BLaER1 treated with 17β-estradiol and CSF1 and Interleukin-3, amounts not matched to agents 10 nM and 100 nM (cell line): ENCODE results near the gene CCDC159.
"Not testable (repeated sequence)": the region's sequence is repeated elsewhere in the genome, so short reads cannot be mapped to it uniquely, and the experiment has no call there.

Source experiments
- H3K27ac ChIP-seq, 11 experiments: shearing (Covaris generic); formaldehyde crosslinking; 2 replicates each; pipeline ENCODE4 v1.8.1; 2022
- H3K27me3 ChIP-seq, 11 experiments: shearing (Covaris generic); formaldehyde crosslinking; 2 replicates each; pipeline ENCODE4 v1.8.1; 2022
- H3K36me3 ChIP-seq, 11 experiments: shearing (Covaris generic); formaldehyde crosslinking; 2 replicates each; pipeline ENCODE4 v1.8.1; 2022
- H3K4me1 ChIP-seq, 10 experiments: shearing (Covaris generic); formaldehyde crosslinking; 2 replicates each; pipeline ENCODE4 v1.8.1; 2022
- H3K4me2 ChIP-seq, 11 experiments: shearing (Covaris generic); formaldehyde crosslinking; 2 replicates each; pipeline ENCODE4 v1.8.1; 2022
- H3K4me3 ChIP-seq, 10 experiments: shearing (Covaris generic); formaldehyde crosslinking; 2 replicates each; pipeline ENCODE4 v1.8.1; 2022
- H3K9ac ChIP-seq, 11 experiments: shearing (Covaris generic); formaldehyde crosslinking; 2 replicates each; pipeline ENCODE4 v1.8.1; 2022
- H3K9me3 ChIP-seq, 11 experiments: shearing (Covaris generic); formaldehyde crosslinking; replicated peaks in 1 of 11; 2 replicates each; pipeline ENCODE4 v1.8.1; 2022
- H4K20me1 ChIP-seq, 11 experiments: shearing (Covaris generic); formaldehyde crosslinking; 2 replicates each; pipeline ENCODE4 v1.8.1; 2022
- Cebpa-rat ChIP-seq, 11 experiments: shearing (Covaris generic); IDR thresholded peaks; 2 replicates each; pipeline ENCODE4 v1.8.1; 2022

Gene CCDC159, protein sequence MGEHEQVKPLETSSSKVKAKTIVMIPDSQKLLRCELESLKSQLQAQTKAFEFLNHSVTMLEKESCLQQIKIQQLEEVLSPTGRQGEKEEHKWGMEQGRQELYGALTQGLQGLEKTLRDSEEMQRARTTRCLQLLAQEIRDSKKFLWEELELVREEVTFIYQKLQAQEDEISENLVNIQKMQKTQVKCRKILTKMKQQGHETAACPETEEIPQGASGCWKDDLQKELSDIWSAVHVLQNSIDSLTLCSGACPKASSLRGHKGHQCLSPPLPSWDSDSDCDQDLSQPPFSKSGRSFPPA

DNA sequence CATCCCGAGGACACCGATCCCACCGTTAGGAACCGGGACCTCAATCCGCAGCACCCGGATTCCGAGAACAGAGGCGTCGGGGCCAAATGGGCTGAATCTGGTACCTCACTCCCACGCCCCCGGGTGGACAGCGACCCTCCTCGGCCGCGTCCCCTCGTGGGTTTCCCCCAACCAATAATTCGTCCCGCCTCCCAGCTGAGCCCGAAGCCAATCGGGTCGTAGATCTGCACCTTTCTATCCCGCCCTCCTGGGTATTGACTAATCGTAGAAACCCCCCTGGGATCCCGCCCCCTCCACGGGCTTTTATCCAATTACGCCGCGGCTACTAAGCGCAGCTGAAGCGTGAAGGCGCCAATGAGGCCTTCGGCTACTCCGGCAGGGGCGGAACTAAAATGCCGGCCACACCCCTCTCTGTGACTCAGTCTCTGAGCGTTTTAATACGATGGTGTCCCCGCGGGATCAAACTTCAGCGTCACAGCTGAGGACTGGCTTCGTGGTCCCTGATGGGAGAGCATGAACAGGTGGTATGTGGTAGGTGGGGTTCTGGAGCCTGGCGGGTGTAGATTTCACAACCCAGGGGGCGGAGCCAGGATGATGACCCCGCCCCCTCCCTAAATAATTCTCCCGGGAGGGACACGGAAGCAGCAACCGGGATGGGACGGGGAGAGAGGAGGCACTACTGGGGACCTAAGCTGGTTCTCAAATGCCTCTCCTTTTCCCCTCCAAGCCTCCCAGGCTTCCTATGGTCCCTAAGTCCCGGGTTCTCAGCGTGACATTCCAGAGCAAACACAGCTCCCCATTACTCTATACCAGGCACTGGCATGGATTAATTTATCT, at the start of gene CCDC159, which contains the start of gene TMEM205:
Gene CCDC159, plus strand, starts transcription at position 416 of the 837 bp plus-strand sequence. Its CDS starts 88 bp downstream, at position 504.
Gene TMEM205, minus strand, starts transcription at position 165 of the 837 bp plus-strand sequence. CDS start 649 bp downstream, outside the sequence.
- TF ChIP-seq Cebpa-rat (IDR thresholded peaks at IDR 0.05), result peak in 8 of 11 experiments; percentile 48 to 90 (median 73); a peak in 13 of 22 replicates
- peaks cover 4 to 29% (median 14%) of the 10 kb centered on the region in 11 experiments; a peak in 20 of 22 replicates for H3K36me3 ChIP-seq
- peaks cover 4 to 18% (median 9%) of the 10 kb centered on the region in 11 experiments; a peak in 19 of 22 replicates for H3K9me3 ChIP-seq
- peak within 1 kb of the TSS; percentile 89 to 98 (median 96) for H3K4me2 ChIP-seq
- no peaks in the 10 kb centered on the region for H3K27me3 ChIP-seq
- peak within 1 kb of the TSS; percentile 72 to 89 (median 80) for H3K4me3 ChIP-seq
- peak within 1 kb of the TSS; percentile 77 to 92 (median 88) for H3K9ac ChIP-seq
- peaks cover 38 to 55% (median 48%) of the 10 kb centered on the region in 10 experiments for H3K4me1 ChIP-seq
- peak within 1 kb of the TSS; percentile 60 to 93 (median 86); a peak in 21 of 22 replicates for H3K27ac ChIP-seq
- no peaks in the 10 kb centered on the region for H4K20me1 ChIP-seq

DNA sequence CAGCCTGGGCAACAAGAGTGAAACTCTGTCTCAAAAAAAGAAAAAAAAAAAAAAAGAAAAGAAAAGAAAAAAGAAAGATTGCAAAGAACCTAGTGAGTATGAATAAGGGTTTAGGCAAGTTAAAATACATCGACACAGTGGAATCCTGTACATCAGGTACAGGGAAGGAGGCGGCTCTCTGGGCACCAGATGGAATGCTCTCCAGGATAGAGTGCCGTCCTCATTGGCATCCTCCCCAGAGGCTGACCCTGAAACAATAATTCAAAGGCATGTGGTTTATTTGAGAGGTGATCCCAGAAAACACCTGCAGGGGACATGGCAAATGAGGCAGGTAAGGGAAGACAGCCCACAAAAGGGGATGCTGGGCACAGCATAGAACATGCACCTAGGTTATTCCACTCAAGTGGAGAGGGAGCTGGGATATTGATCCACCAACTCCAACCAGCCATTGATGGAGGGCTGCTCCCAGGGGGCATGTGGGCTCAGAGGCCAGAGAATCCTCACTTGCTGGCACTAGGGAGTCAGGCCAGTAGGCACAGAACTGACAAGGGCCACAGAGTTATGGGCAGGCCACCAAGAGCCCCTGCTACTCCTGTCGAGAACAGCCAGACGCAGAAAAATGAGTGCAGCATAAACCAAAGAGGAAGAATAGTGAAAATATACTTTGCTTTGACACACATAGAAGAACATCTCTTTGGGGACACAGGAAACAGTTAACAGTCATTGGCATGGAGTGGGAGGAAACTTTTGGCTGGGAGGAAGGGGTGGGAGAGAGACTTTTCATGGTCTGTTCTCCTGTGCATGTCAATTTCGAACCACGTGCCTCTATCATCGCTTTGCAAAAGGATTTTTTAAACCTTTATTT, 46.1 kb upstream of the CCDC159 start:
- TF ChIP-seq Cebpa-rat (IDR thresholded peaks at IDR 0.05), result no peak
- Histone ChIP-seq H3K36me3 (no peaks in the 10 kb centered on the region), H3K4me2 (peak overlapping the region in 9 of 11 experiments; percentile 3 to 58 (median 39); a peak in 16 of 22 replicates)

DNA sequence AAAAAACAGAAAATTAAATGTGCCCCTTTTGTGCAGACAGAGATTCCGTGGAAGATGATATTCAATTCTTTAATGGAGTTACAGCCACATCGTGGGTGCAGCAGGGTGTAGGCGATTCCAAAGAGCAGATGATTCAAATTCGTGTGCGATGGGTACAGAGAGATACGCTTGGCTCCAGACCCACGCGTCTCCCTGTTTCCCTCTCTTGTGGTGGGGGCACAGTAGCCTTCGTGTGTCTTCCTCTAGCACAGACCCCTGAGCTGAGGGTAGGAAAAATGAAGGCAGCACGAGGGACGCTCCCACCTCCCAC, 45.6 kb upstream of the CCDC159 start:
- Histone ChIP-seq H3K4me3 (no peak overlapping the region), H3K9ac (no peak overlapping the region), H3K9me3 (peaks cover 0 to 9% (median 0%) of the 10 kb centered on the region in 11 experiments; a peak in 3 of 22 replicates), H4K20me1 (no peaks in the 10 kb centered on the region), H3K4me1 (peaks cover 0 to 42% (median 25%) of the 10 kb centered on the region in 10 experiments; a peak in 17 of 20 replicates), H3K4me2 (peak overlapping the region in 9 of 11 experiments; percentile 3 to 58 (median 39); a peak in 14 of 22 replicates), H3K27ac (no peak overlapping the region), H3K36me3 (no peaks in the 10 kb centered on the region), H3K27me3 (no peaks in the 10 kb centered on the region)
- TF ChIP-seq Cebpa-rat (IDR thresholded peaks at IDR 0.05), result no peak

More for the DNA sequence above, 46.1 kb upstream of the CCDC159 start:
- H3K27me3 ChIP-seq, result no peaks in the 10 kb centered on the region
- H4K20me1 ChIP-seq, result no peaks in the 10 kb centered on the region
- peaks cover 0 to 48% (median 31%) of the 10 kb centered on the region in 10 experiments; a peak in 17 of 20 replicates for H3K4me1 ChIP-seq
- no peak overlapping the region for H3K4me3 ChIP-seq
- peaks cover 0 to 9% (median 0%) of the 10 kb centered on the region in 11 experiments; a peak in 3 of 22 replicates for H3K9me3 ChIP-seq
- no peak overlapping the region for H3K9ac ChIP-seq
- H3K27ac ChIP-seq, result no peak overlapping the region

DNA sequence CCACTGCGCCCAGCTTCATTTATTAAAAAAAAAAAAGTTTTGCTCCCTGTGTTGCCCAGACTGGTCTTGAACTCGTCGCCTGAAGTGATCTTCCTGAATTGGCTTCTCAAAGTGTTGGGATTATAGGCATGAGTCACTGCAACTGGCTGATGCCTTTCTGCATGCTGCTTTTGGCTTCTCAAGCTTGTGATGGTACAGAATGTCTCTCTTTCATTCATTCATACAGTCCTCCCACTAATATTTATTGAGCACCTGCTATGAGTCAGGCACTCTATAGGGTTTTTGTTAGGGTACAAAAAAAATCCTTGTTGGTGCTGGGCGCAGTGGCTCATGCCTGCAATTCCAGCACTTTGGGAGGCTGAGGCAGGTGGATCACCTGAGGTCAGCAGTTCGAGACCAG, 41.4 kb upstream of the CCDC159 start:
- no peaks in the 10 kb centered on the region for H3K27me3 ChIP-seq
- no peak for TF ChIP-seq Cebpa-rat (IDR thresholded peaks at IDR 0.05)
- H3K4me3 ChIP-seq, result no peak overlapping the region
- peaks cover 0 to 9% (median 0%) of the 10 kb centered on the region in 11 experiments; a peak in 3 of 22 replicates for H3K9me3 ChIP-seq
- peaks cover 0 to 22% (median 13%) of the 10 kb centered on the region in 10 experiments; a peak in 15 of 20 replicates for H3K4me1 ChIP-seq
- H3K9ac ChIP-seq, result no peak overlapping the region
- no peaks in the 10 kb centered on the region for H3K36me3 ChIP-seq
- no peak overlapping the region for H3K27ac ChIP-seq
- no peaks in the 10 kb centered on the region for H4K20me1 ChIP-seq
- H3K4me2 ChIP-seq, result no peak overlapping the region

DNA sequence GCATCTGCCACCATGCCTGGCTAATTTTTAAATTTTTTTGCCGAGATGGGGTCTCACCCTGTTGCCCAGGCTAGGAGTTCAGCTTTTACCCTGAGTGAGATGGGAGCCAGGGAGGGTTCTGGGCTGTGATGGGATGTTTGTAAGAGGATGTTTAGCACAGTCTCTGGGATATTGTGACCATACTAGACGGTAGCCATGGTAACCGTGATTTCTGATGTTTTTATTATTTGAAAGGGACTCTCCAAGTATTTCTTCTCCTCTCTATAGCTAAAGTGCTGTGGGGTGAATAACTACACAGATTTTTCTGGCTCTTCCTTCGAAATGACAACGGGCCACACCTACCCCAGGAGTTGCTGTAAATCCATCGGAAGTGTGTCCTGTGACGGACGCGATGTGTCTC, 40.0 kb upstream of the CCDC159 start:
- Histone ChIP-seq H3K4me1 (peaks cover 0 to 9% (median 2%) of the 10 kb centered on the region in 10 experiments; a peak in 8 of 20 replicates), H3K36me3 (no peaks in the 10 kb centered on the region), H4K20me1 (no peaks in the 10 kb centered on the region), H3K27me3 (no peaks in the 10 kb centered on the region), H3K9me3 (peaks cover 0 to 1% (median 0%) of the 10 kb centered on the region in 11 experiments; a peak in 1 of 22 replicates), H3K27ac (no peak overlapping the region), H3K4me3 (no peak overlapping the region), H3K4me2 (no peak overlapping the region), H3K9ac (no peak overlapping the region)
- no peak for TF ChIP-seq Cebpa-rat (IDR thresholded peaks at IDR 0.05)

DNA sequence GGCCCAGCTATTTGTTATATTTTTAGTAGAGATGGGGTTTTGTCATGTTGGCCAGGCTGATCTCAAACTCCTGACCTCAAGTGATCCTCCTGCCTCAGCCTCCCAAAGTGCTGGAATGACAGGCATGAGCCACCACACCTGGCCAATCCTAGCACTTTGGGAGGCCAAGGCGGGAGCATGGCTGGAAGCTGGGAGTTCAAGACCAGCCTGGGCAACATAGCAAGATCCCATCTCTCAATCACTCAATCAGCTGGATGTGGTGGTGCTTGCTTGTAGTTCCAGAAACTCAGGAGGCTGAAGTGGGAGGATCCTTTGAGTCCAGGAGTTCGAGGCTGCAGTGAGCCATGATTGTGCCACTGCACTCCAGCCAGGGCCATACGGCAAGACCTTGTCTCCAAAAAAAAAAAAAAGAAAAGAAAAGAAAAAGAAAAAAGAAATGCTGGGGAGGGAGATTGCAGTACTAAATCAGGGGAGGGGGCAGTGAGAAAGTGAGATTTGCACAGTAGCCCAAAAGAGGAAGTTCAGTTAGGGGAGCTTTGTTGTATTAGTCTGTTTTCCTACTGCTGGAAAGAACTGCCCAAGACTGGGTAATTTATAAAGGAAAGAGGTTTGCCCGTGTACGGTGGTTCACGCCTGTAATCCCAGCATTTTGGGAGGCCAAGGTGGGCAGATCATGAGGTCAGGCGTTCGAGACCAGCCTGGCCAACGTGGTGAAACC, 25.9 kb upstream of the CCDC159 start:
- peak overlapping the region; percentile 80 to 97 (median 88) for H3K4me2 ChIP-seq
- H4K20me1 ChIP-seq, H3K4me3 ChIP-seq, H3K27me3 ChIP-seq: not testable (repeated sequence)
- H3K4me1 ChIP-seq, result peaks cover 81 to 100% (median 93%) of the 10 kb centered on the region in 10 experiments
- peak overlapping the region; percentile 22 to 99 (median 97); a peak in 21 of 22 replicates for H3K27ac ChIP-seq
- H3K36me3 ChIP-seq, result peaks cover 0 to 14% (median 1%) of the 10 kb centered on the region in 11 experiments; a peak in 12 of 22 replicates
- peaks cover 0 to 19% (median 0%) of the 10 kb centered on the region in 11 experiments; a peak in 7 of 22 replicates for H3K9me3 ChIP-seq
- peak overlapping the region in 9 of 11 experiments; percentile 83 to 92 (median 86); a peak in 18 of 22 replicates for H3K9ac ChIP-seq

DNA sequence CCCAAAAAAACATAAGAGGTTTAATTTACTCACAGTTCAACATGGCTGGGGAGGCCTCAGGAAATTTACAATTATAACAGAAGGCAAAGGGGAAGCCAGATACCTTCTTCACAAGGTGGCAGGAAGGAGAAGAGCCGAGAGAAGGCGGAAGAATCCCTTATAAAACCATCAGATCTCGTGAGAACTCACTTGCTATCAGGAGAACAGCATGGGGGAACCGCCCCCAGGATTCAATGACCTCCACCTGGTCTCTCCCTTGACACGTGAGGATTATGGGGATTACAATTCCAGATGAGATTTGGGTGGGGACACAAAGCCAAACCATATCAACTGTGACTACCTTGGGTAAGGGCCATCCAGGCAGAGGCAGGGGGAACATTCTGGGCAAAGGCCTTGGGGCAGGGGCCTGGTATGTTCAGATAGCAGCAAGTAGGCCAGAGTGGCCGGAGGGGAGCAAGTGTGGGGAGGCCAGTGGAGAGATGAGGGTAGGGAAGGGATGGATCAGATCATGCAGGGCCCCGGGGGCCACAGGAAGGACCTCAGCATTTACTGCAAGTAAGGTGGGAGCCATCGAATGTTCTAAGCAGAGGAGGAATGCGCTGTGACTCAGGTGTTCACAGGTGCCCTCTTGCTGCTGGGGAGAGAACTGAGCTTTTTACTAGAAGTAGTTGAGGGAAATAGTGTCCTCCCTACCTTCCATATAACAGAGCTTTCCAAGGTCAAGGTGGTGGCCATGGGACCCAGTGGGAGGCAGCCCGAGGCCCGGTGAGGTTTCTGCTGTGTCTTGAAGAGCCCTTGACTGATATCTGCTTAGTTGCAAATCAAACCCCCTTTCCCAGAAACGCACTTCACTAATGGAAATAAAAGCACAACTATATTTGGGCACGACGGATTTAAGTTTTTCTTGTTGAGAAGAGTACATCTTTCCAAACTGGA, 24.9 kb upstream of the CCDC159 start:
- Histone ChIP-seq H3K36me3 (peaks cover 0 to 24% (median 12%) of the 10 kb centered on the region in 11 experiments; a peak in 17 of 22 replicates), H3K4me2 (peak overlapping the region; percentile 80 to 97 (median 88)), H3K9me3 (peaks cover 0 to 19% (median 0%) of the 10 kb centered on the region in 11 experiments; a peak in 7 of 22 replicates), H3K27ac (peak overlapping the region in 10 of 11 experiments; percentile 90 to 99 (median 97); a peak in 21 of 22 replicates), H3K27me3 (no peaks in the 10 kb centered on the region), H3K4me3 (peak overlapping the region in 1 of 10 experiments; percentile 50; a peak in 2 of 20 replicates), H3K4me1 (peaks cover 81 to 100% (median 99%) of the 10 kb centered on the region in 10 experiments), H4K20me1 (no peaks in the 10 kb centered on the region), H3K9ac (peak overlapping the region in 9 of 11 experiments; percentile 83 to 92 (median 86); a peak in 18 of 22 replicates)
- no peak for TF ChIP-seq Cebpa-rat (IDR thresholded peaks at IDR 0.05)
